ENCODE measurements around the gene MLEC.

The MLEC gene

GRCh38 chr12:120750806-120751205 is 63.9 kb downstream of the MLEC start:
- DNase-seq, result no peak

GRCh38 chr12:120751389-120751788 is 64.4 kb downstream of the MLEC start:
- no peak for DNase-seq
